Bronchial epithelial cell (primary cell): ENCODE measurements around the gene GRIK1. TPM values are rescaled to one million over a fixed set of nuclear protein-coding genes. Genes with fewer than 3 reads are reported as not detected.

Source experiments
- DNase-seq: peaks from one replicate; pipeline ENCODE4 v3.0.0-alpha.2; 2010; ENCODE audit warnings: low read depth
- FAIRE-seq: peaks from 2 replicates; lab custom pipeline; 2011; peaks lifted over from hg19 to GRCh38; lab: Jason Lieb, UNC
- H3K27me3 ChIP-seq: 2 replicates; pipeline ENCODE4 v1.5.1; 2011; ENCODE audit warnings: low read length; ENCODE audit not compliant: control insufficient read depth, insufficient read depth
- H3K36me3 ChIP-seq: 2 replicates; pipeline ENCODE4 v1.5.1; 2011; ENCODE audit warnings: low read length; ENCODE audit not compliant: control insufficient read depth, insufficient read depth
- H3K4me3 ChIP-seq: 2 replicates; pipeline ENCODE4 v1.5.1; 2011; ENCODE audit warnings: mild to moderate bottlenecking, low read depth, low read length, control low read depth
- CTCF ChIP-seq: IDR thresholded peaks from 2 replicates; pipeline ENCODE4 v1.5.1; 2011; ENCODE audit warnings: mild to moderate bottlenecking, moderate library complexity, low read length, control low read depth, inconsistent platforms; ENCODE audit not compliant: insufficient read depth, severe bottlenecking
- total RNA-seq: library from RNA; depleted of rRNA; stranded (reverse); fragments of >200 nt; gene quantifications from 2 replicates; pipeline ENCODE4 v1.2.1, GENCODE V29; 2014

GRIK1 gene
- total RNA-seq, 1 donor from 2014 or later = not detected

GRCh38 chr21:29637134-29637533, 302.7 kb downstream of the GRIK1 start:
- DNase-seq (no peak), FAIRE-seq (no peak)
- TF ChIP-seq CTCF = no peak
- no peaks in the 10 kb centered on the region for H3K27me3 ChIP-seq
- H3K36me3 ChIP-seq = no peaks in the 10 kb centered on the region
- no peak overlapping the region for H3K4me3 ChIP-seq

- no peaks in the 10 kb centered on the region for H3K27me3 ChIP-seq
- no peak for TF ChIP-seq CTCF
- DNase-seq (no peak), FAIRE-seq (no peak)
- H3K36me3 ChIP-seq = no peaks in the 10 kb centered on the region
- H3K4me3 ChIP-seq = no peak overlapping the region
Measured at GRCh38 chr21:29634418-29634817, 305.4 kb downstream of the GRIK1 start.

GRCh38 chr21:29633756-29634155, 306.0 kb downstream of the GRIK1 start:
- H3K36me3 ChIP-seq = no peaks in the 10 kb centered on the region
- no peak for TF ChIP-seq CTCF
- DNase-seq (no peak), FAIRE-seq (no peak)
- H3K27me3 ChIP-seq = no peaks in the 10 kb centered on the region
- H3K4me3 ChIP-seq = no peak overlapping the region

- H3K36me3 ChIP-seq = no peaks in the 10 kb centered on the region
- TF ChIP-seq CTCF = no peak
- FAIRE-seq (no peak), DNase-seq (no peak)
- no peak overlapping the region for H3K4me3 ChIP-seq
- H3K27me3 ChIP-seq = no peaks in the 10 kb centered on the region
Measured at GRCh38 chr21:29630441-29630840, 309.4 kb downstream of the GRIK1 start.

GRCh38 chr21:29627905-29628304, 311.9 kb downstream of the GRIK1 start:
- DNase-seq (no peak), FAIRE-seq (no peak)
- no peaks in the 10 kb centered on the region for H3K27me3 ChIP-seq
- TF ChIP-seq CTCF = no peak
- H3K36me3 ChIP-seq = no peaks in the 10 kb centered on the region
- H3K4me3 ChIP-seq = no peak overlapping the region

GRCh38 chr21:29626801-29627470, 312.9 kb downstream of the GRIK1 start:
- no peak for DNase-seq
- Histone ChIP-seq H3K27me3 (no peaks in the 10 kb centered on the region), H3K36me3 (no peaks in the 10 kb centered on the region), H3K4me3 (no peak overlapping the region)
- no peak for FAIRE-seq
- TF ChIP-seq CTCF = no peak
